IPS-20b (cell line): ENCODE data around the gene TNS4.

ENCODE experiments used
- H3K27ac ChIP-seq: one replicate; pipeline ENCODE4 v1.5.1; 2013; ENCODE audit warnings: low read length
- H3K27me3 ChIP-seq: 2 replicates; pipeline ENCODE4 v1.6.1; 2013; ENCODE audit warnings: mild to moderate bottlenecking, low read length, inconsistent platforms; ENCODE audit not compliant: insufficient read depth
- H3K36me3 ChIP-seq: 2 replicates; pipeline ENCODE4 v1.6.1; 2013; ENCODE audit warnings: low read depth, mild to moderate bottlenecking, inconsistent platforms, low read length, moderate library complexity; ENCODE audit not compliant: insufficient read depth
- H3K4me1 ChIP-seq: 2 replicates; pipeline ENCODE4 v1.6.1; 2013; ENCODE audit warnings: mild to moderate bottlenecking, control low read depth, inconsistent platforms, low read length, moderate library complexity; ENCODE audit not compliant: insufficient read depth
- H3K4me3 ChIP-seq: 2 replicates; pipeline ENCODE4 v1.5.1; 2013; ENCODE audit warnings: mild to moderate bottlenecking, low read length, inconsistent platforms
- H3K9ac ChIP-seq: 2 replicates; pipeline ENCODE4 v1.6.1; 2013; ENCODE audit warnings: low read depth, mild to moderate bottlenecking, inconsistent platforms, low read length, moderate library complexity
- H3K9me3 ChIP-seq: 2 replicates; pipeline ENCODE4 v1.6.1; 2013; ENCODE audit warnings: mild to moderate bottlenecking, low read depth, low read length, inconsistent platforms; ENCODE audit not compliant: insufficient read depth

The TNS4 gene

DNA sequence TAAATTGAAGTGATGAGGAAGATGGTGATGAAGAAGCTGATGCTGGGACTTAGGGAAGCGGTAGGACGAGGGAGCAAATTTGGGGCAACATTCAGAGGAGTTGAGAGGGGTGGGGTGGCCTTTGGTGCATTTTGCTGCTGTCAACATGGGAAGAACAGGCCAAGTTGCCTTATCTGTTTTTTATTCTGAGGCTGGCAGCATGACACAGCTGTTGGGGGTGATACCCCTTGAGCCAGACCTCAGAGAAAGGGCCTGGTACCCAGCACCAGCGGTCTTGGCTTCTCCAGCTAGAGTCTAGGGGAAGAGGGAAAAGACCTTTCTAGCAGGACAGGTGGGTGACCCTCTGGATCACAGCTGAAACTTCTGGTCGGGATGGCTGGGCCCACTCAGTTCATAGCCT lies 53.6 kb downstream of the TNS4 start:
- peaks cover 10% of the 10 kb centered on the region; the same call in 1 of the 2 replicates for H3K4me1 ChIP-seq
- H3K9me3 ChIP-seq, result no peaks in the 10 kb centered on the region
- H3K27me3 ChIP-seq, result peaks cover 8% of the 10 kb centered on the region
- H3K36me3 ChIP-seq, result peaks cover 8% of the 10 kb centered on the region; the same call in 1 of the 2 replicates
- no peak overlapping the region for H3K4me3 ChIP-seq
- H3K9ac ChIP-seq, result no peak overlapping the region
- H3K27ac ChIP-seq, result no peak overlapping the region

DNA sequence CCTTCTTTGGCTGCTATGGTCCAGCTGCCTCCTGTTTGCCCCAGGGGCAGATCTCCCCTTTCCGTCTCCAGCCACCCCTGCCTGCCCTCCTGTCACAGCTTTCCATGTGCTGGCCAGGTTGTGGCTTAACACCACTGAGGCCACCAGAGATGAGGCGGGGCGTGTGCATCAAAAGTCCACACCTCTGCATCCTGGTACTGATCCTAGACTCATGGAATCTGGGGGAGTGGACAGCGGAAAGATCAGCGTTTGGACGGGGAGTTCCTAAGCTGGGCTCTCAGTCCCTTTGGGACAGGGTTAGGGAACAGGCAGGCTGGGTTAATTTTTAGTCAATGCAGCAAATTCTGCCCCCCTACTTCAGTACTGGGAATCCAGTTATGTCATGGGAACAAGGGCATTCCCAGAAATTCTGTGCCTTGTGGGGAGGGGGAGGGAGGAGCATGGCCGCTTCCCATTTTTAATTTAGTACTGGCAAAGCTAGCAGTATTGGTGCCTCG lies 54.2 kb downstream of the TNS4 start:
- Histone ChIP-seq H3K4me3 (no peak overlapping the region), H3K27me3 (peaks cover 11% of the 10 kb centered on the region), H3K9me3 (no peaks in the 10 kb centered on the region), H3K9ac (no peak overlapping the region), H3K4me1 (peaks cover 10% of the 10 kb centered on the region; the same call in 1 of the 2 replicates), H3K36me3 (peaks cover 2% of the 10 kb centered on the region; the same call in 1 of the 2 replicates), H3K27ac (no peak overlapping the region)

GRCh38 chr17:40445751-40446468 lies 55.5 kb downstream of the TNS4 start:
- peaks cover 11% of the 10 kb centered on the region for H3K27me3 ChIP-seq
- no peak overlapping the region for H3K27ac ChIP-seq
- no peak overlapping the region for H3K9ac ChIP-seq
- peak overlapping the region; percentile 78; the same call in 1 of the 2 replicates for H3K4me3 ChIP-seq
- H3K4me1 ChIP-seq, result peaks cover 14% of the 10 kb centered on the region; the same call in 1 of the 2 replicates
- H3K9me3 ChIP-seq, result no peaks in the 10 kb centered on the region
- no peaks in the 10 kb centered on the region for H3K36me3 ChIP-seq

GRCh38 chr17:40443988-40444899 lies 57.2 kb downstream of the TNS4 start:
- Histone ChIP-seq H3K4me3 (peak overlapping the region; percentile 78), H3K9ac (peak overlapping the region; percentile 78), H3K27me3 (peaks cover 11% of the 10 kb centered on the region), H3K4me1 (peaks cover 14% of the 10 kb centered on the region; the same call in 1 of the 2 replicates), H3K36me3 (no peaks in the 10 kb centered on the region), H3K9me3 (no peaks in the 10 kb centered on the region), H3K27ac (no peak overlapping the region)

DNA sequence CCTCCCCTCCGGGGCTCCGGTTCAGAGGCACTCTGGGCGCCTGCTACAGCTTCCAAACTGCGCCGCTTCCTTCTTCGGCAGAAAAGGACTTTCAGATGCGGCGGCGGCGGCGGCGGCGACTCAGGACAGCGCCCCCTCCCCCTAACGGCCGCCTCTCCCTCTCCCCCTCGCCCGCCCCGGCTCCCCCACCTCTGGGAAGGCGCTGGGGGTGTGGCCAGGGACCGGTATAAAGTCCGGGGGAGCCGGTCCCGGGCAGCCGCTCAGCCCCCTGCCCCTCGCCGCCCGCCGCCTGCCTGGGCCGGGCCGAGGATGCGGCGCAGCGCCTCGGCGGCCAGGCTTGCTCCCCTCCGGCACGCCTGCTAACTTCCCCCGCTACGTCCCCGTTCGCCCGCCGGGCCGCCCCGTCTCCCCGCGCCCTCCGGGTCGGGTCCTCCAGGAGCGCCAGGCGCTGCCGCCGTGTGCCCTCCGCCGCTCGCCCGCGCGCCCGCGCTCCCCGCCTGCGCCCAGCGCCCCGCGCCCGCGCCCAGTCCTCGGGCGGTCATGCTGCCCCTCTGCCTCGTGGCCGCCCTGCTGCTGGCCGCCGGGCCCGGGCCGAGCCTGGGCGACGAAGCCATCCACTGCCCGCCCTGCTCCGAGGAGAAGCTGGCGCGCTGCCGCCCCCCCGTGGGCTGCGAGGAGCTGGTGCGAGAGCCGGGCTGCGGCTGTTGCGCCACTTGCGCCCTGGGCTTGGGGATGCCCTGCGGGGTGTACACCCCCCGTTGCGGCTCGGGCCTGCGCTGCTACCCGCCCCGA lies 58.0 kb downstream of the TNS4 start, which contains the start of gene IGFBP4:
IGFBP4 (plus strand) TSS at position 255 of the 792 bp plus-strand sequence; CDS start at position 541, 286 bp downstream.
- Histone ChIP-seq H3K27me3 (peaks cover 11% of the 10 kb centered on the region), H3K4me1 (peaks cover 14% of the 10 kb centered on the region; the same call in 1 of the 2 replicates), H3K36me3 (no peaks in the 10 kb centered on the region), H3K4me3 (peak within 1 kb of the TSS; percentile 78), H3K9ac (peak within 1 kb of the TSS; percentile 78), H3K27ac (no peak within 1 kb of the TSS), H3K9me3 (no peaks in the 10 kb centered on the region)

DNA sequence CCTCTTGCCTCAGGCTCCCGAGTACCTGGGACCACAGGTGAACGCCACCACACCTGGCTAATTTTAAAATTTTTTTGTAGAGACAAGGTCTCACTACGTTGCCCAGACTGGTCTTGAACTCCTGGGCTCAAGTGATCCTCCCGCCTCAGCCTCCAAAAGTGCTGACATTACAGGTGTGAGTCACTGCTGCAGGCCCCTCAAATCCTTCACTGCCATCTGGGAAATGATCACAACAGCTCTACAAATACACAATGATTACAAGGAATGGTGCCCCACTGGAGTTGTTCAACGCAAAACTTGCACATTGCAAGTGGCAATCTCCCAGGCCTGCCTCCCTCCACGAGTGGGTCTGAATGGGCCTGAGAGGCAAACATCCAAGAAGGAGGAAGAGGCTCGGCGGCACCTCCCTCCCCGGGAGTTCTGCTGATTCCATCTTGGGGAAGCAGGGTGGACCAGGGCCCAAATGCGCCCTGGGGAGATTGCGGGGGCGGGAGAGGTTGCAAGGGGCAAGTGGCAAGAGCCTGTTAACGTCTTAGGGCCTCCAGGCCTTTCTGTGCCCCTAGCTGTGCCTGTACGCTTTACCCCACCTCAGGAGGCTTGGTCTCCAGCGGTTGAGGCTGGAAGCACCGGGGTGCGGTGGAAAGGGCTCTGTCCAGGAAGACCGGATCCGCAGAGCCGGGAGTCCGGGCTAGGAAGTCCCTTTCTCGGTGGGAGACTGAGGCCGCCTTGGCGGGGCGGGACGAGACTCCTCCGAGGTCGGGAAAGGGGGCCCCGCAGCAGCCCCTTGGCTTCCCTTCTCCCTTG lies 58.8 kb downstream of the TNS4 start:
- no peaks in the 10 kb centered on the region for H3K9me3 ChIP-seq
- no peak overlapping the region for H3K27ac ChIP-seq

DNA sequence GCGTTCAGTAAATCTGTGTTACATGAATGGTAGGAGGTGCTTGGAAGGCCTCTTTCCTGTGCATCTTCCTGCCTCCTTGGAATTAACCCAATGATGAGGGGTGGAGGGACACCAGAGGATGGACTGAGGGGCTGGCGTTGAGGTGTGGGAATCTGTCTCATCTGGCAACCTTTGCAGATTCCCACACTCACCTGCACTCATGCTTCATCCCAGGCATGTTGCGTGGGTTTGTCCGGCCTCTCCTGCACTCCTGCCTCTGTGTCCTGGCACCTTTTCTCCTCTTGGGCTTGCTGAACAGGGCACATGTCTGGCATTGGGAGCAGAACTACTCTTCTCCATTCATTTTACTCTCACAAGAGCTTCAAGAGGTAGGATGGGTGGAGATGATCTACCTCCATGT lies 61.3 kb downstream of the TNS4 start:
- Histone ChIP-seq H3K36me3 (no peaks in the 10 kb centered on the region), H3K9ac (no peak overlapping the region), H3K4me1 (peaks cover 11% of the 10 kb centered on the region; the same call in 1 of the 2 replicates), H3K27ac (no peak overlapping the region), H3K9me3 (no peaks in the 10 kb centered on the region), H3K4me3 (no peak overlapping the region), H3K27me3 (peaks cover 11% of the 10 kb centered on the region)

More for the DNA sequence above, 58.8 kb downstream of the TNS4 start:
- Histone ChIP-seq H3K27me3 (peaks cover 11% of the 10 kb centered on the region), H3K4me3 (peak overlapping the region; percentile 78), H3K9ac (peak overlapping the region; percentile 76; the same call in 1 of the 2 replicates), H3K36me3 (no peaks in the 10 kb centered on the region), H3K4me1 (peaks cover 14% of the 10 kb centered on the region; the same call in 1 of the 2 replicates)

DNA sequence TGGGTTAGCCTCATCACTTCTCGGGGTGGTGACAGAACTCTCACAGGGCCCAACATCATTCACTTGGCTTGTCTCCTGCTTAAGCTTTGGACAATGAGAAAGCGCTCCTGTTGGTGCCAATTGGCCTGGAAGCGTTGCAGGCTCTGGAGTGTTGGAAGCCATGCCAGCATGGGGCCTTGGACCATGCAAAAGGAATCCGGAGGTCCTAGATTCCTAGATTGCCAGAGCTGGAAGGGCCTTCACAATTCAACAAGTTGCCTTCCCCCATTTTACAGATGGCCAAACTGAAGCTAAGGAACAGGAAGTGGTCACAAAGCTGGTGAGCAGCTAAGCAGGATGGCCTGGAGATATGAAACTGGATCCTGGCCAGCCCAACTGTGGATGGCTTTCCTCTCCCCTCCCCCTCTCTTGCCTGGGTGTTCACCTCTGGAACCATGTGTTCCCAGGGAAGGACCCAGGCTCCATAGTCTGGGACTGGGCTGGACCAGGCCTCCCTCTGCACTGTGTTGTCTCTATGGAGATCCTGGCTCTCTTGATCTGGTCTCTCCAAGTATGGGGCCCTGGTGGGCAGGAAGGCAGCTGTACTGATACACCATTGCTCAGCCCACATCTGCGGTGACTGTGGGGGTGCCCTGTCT lies 64.2 kb downstream of the TNS4 start:
- H3K9ac ChIP-seq, result no peak overlapping the region
- H3K27ac ChIP-seq, result no peak overlapping the region
- no peak overlapping the region for H3K4me3 ChIP-seq
- H3K27me3 ChIP-seq, result no peaks in the 10 kb centered on the region; the same call in 1 of the 2 replicates
- peaks cover 4% of the 10 kb centered on the region; the same call in 1 of the 2 replicates for H3K4me1 ChIP-seq
- no peaks in the 10 kb centered on the region for H3K36me3 ChIP-seq
- no peaks in the 10 kb centered on the region for H3K9me3 ChIP-seq

GRCh38 chr17:40436636-40437035 lies 64.8 kb downstream of the TNS4 start:
- Histone ChIP-seq H3K27ac (no peak overlapping the region), H3K4me1 (peaks cover 4% of the 10 kb centered on the region; the same call in 1 of the 2 replicates), H3K9ac (no peak overlapping the region), H3K4me3 (no peak overlapping the region), H3K27me3 (no peaks in the 10 kb centered on the region; the same call in 1 of the 2 replicates), H3K9me3 (no peaks in the 10 kb centered on the region), H3K36me3 (no peaks in the 10 kb centered on the region)
